Bronchial epithelial cell (primary cell): ENCODE data around the gene MAN1A2. TPM values are rescaled to one million over a fixed set of nuclear protein-coding genes. Genes with fewer than 3 reads are reported as not detected.
"Not testable (repeated sequence)": the region's sequence is repeated elsewhere in the genome, so short reads cannot be mapped to it uniquely, and the experiment has no call there.

ENCODE experiments used
- DNase-seq: peaks from one replicate; pipeline ENCODE4 v3.0.0-alpha.2; 2010; ENCODE audit warnings: low read depth
- FAIRE-seq: peaks from 2 replicates; lab custom pipeline; 2011; peaks lifted over from hg19 to GRCh38; lab: Jason Lieb, UNC
- H3K27me3 ChIP-seq: 2 replicates; pipeline ENCODE4 v1.5.1; 2011; ENCODE audit warnings: low read length; ENCODE audit not compliant: control insufficient read depth, insufficient read depth
- H3K36me3 ChIP-seq: 2 replicates; pipeline ENCODE4 v1.5.1; 2011; ENCODE audit warnings: low read length; ENCODE audit not compliant: control insufficient read depth, insufficient read depth
- H3K4me3 ChIP-seq: 2 replicates; pipeline ENCODE4 v1.5.1; 2011; ENCODE audit warnings: mild to moderate bottlenecking, low read depth, low read length, control low read depth
- total RNA-seq: library from RNA; depleted of rRNA; stranded (reverse); fragments of >200 nt; gene quantifications from 2 replicates; pipeline ENCODE4 v1.2.1, GENCODE V29; 2014
- TF ChIP-seq, protein P1 (sequence below): IDR thresholded peaks from 2 replicates; pipeline ENCODE4 v1.5.1; 2011; ENCODE audit warnings: mild to moderate bottlenecking, moderate library complexity, low read length, control low read depth, inconsistent platforms; ENCODE audit not compliant: insufficient read depth, severe bottlenecking

The MAN1A2 gene
- total RNA-seq, 1 donor from 2014 or later, result 49.8 TPM

GRCh38 chr1:117341123-117341522 is 26.1 kb upstream of the MAN1A2 start:
- DNase-seq, result no peak
- H3K4me3 ChIP-seq, result no peak overlapping the region
- H3K36me3 ChIP-seq, result no peaks in the 10 kb centered on the region
- FAIRE-seq, result no peak
- TF ChIP-seq, protein P1, sequence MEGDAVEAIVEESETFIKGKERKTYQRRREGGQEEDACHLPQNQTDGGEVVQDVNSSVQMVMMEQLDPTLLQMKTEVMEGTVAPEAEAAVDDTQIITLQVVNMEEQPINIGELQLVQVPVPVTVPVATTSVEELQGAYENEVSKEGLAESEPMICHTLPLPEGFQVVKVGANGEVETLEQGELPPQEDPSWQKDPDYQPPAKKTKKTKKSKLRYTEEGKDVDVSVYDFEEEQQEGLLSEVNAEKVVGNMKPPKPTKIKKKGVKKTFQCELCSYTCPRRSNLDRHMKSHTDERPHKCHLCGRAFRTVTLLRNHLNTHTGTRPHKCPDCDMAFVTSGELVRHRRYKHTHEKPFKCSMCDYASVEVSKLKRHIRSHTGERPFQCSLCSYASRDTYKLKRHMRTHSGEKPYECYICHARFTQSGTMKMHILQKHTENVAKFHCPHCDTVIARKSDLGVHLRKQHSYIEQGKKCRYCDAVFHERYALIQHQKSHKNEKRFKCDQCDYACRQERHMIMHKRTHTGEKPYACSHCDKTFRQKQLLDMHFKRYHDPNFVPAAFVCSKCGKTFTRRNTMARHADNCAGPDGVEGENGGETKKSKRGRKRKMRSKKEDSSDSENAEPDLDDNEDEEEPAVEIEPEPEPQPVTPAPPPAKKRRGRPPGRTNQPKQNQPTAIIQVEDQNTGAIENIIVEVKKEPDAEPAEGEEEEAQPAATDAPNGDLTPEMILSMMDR, result no peak
- no peaks in the 10 kb centered on the region for H3K27me3 ChIP-seq

DNA sequence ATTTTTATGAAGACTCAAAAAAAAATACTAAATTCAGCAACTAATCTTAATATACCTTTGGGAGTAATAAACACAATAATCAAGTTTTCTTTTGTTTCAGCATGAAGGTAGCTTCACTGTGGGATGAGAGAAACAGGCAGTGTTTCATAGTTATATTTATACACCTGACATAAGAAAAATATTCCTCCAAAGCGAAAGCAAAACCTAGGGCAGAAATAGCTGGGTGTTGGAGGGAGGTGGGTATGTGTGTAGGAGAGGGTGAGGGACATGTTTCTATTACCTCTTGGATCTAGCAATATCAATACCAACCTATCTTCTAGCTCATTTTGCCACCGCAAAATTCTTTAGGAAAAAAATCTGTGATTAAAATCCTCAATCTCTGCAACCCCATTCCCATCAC is 24.9 kb upstream of the MAN1A2 start:
- H3K36me3 ChIP-seq, result no peaks in the 10 kb centered on the region
- FAIRE-seq (no peak), DNase-seq (no peak)
- no peaks in the 10 kb centered on the region for H3K27me3 ChIP-seq
- TF ChIP-seq, protein P1, result no peak
- no peak overlapping the region for H3K4me3 ChIP-seq

DNA sequence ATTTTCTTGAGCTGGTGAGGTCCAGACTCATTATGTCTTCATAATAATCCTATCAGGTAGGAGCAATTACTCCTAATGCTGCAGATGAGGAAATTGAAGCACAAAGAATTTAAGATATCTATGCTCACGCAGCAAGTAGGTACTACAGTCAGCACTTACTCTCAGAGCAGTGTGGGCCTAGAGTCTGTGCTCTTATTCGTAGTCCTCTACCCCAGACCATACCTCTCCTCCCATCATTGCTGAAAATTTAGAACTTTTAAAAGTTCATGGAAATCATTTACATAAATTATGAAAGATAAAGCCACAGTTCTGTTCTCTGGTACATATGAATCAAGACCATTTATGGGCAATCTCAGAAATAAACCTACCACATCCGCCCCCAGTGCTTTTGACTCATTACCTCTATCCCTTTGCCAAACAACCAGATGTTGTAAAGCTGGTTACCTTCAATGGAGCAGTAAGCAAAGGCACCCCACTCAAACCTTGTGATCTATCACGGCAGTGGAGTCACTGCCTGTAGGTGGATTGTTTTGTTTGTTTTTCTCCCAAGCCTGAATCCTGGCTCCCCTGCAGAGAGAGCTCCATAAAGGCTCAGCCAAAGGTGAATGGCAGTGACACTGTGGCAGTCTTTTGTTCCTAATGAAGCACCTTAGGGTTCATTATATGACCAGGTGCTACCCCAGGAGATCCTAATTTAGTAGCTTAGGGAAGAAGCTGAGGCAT is 20.9 kb upstream of the MAN1A2 start:
- no peaks in the 10 kb centered on the region for H3K36me3 ChIP-seq
- H3K27me3 ChIP-seq, result no peaks in the 10 kb centered on the region
- FAIRE-seq (no peak), DNase-seq (peak; percentile 75)
- TF ChIP-seq, protein P1, result no peak
- no peak overlapping the region for H3K4me3 ChIP-seq

DNA sequence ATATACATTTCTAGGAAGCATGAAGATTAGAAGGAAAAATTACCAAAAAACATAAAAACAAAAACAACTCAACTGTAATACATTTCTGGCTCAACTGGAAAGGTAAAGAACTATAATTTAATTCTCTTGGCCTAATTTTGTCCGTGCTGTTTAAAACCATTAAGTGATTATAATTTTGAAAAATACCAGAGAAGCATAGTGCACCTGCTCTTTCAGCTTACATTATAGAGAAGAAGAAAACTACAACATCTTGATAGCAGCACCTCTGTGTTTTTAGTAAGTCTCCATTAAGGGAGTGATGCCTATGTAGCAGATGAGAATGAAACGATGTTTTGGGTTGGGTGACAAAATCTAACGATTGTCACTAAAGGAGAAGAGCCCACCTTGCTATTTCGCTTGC is 19.3 kb upstream of the MAN1A2 start:
- DNase-seq (no peak), FAIRE-seq (no peak)
- Histone ChIP-seq H3K27me3 (no peaks in the 10 kb centered on the region), H3K4me3 (no peak overlapping the region), H3K36me3 (no peaks in the 10 kb centered on the region)
- TF ChIP-seq, protein P1, result no peak

DNA sequence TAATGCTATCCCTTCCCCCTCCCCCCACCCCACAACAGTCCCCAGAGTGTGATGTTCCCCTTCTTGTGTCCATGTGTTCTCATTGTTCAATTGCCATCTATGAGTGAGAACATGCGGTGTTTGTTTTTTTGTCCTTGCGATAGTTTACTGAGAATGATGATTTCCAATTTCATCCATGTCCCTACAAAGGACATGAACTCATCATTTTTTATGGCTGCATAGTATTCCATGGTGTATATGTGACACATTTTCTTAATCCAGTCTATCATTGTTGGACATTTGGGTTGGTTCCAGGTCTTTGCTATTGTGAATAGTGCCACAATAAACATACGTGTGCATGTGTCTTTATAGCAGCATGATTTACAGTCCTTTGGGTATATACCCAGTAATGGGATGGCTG is 14.6 kb upstream of the MAN1A2 start:
- DNase-seq, FAIRE-seq, H3K36me3 ChIP-seq, H3K27me3 ChIP-seq, H3K4me3 ChIP-seq: not testable (repeated sequence)

DNA sequence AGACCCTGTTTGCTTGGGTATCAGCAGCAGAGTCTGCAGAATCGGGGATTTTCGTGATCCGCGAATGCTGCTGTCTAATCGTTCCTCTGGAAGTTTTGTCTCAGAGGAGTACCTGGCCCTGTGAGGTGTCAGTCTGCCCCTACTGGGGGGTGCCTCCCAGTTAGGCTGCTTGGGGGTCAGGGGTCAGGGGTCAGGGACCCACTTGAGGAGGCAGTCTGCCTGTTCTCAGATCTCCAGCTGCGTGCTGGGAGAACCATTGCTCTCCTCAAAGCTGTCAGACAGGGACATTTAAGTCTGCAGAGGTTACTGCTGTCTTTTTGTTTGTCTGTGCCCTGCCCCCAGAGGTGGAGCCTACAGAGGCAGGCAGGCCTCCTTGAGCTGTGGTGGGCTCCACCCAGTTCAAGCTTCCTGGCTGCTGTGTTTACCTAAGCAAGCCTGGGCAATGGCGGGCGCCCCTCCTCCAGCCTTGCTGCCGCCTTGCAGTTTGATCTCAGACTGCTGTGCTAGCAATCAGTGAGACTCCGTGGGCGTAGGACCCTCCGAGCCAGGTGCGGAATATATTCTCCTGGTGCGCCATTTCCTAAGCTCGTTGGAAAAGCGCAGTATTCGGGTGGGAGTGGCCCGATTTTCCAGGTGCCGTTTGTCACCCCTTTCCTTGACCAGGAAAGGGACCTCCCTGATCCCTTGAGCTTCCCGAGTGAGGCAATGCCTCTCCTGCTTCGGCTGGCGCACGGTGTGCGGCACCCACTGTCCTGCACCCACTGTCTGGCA is 9.2 kb upstream of the MAN1A2 start:
- FAIRE-seq, H3K4me3 ChIP-seq, H3K27me3 ChIP-seq: not testable (repeated sequence)

DNA sequence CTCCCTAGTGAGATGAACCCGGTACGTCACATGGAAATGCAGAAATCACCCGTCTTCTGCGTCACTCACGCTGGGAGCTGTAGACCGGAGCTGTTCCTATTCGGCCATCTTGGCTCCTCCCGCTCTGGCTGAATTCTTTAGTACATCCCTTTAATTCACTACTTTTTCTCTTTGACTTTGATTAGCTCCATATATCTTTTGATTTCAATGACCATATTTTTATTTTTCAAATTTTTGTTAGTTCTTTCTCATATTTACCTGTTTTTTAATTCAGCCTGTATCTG is 8.7 kb upstream of the MAN1A2 start:
- H3K27me3 ChIP-seq, H3K4me3 ChIP-seq, DNase-seq, H3K36me3 ChIP-seq, FAIRE-seq: not testable (repeated sequence)

More for the DNA sequence above, 9.2 kb upstream of the MAN1A2 start:
- not testable (repeated sequence) for H3K36me3 ChIP-seq, DNase-seq
